WI38 (cell line): Measurements from ENCODE around the gene TBL3.

ENCODE experiments used
- H3K4me3 ChIP-seq: 2 replicates; pipeline ENCODE4 v1.5.1; 2011; ENCODE audit warnings: low read depth, mild to moderate bottlenecking, control low read depth, low read length
- TF ChIP-seq, protein P1 (sequence below): IDR thresholded peaks from 2 replicates; pipeline ENCODE4 v1.5.1; 2012; ENCODE audit warnings: low read depth, mild to moderate bottlenecking, control low read depth, low read length

Gene TBL3

DNA sequence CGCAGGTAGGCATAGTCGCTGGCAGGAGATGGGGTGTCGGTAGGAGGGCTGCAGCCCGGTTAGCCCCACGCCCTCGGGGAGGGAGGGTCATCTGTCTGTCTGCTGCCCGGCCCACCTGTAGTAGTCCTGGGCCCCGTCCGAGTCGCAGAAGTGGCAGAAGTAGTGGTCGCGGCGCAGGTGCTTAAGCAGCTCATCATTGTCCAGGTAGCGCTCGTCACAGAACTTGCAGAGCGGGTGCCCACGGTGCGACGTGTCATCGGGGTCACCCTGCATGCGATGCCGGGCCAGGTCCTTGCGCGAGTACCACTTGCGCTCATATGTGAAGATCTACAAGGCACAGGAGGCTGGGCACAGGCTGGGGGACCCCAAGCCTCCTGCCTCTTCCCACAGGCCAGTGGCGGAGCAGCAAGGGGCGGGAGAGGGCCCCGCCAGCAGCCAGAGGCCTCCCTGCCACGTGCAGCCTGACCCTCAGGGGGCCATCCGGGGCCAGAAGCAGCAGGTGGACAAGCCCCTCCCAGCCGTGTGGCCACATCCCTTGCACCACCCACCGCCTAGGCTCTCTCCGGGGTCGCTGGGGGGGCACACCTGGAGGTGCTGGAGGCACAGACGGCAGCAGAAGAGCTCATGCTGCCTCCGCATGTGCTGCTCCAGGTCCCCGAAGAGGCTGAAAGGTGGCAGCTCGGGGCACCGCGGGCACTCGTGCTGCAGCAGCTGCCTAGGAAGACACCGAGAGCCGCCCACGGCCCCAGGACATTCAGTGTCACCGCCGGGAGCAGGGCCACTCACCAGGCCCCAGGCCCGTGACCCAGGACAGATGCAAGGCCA is 30.8 kb downstream of the TBL3 start:
- TF ChIP-seq, protein P1, sequence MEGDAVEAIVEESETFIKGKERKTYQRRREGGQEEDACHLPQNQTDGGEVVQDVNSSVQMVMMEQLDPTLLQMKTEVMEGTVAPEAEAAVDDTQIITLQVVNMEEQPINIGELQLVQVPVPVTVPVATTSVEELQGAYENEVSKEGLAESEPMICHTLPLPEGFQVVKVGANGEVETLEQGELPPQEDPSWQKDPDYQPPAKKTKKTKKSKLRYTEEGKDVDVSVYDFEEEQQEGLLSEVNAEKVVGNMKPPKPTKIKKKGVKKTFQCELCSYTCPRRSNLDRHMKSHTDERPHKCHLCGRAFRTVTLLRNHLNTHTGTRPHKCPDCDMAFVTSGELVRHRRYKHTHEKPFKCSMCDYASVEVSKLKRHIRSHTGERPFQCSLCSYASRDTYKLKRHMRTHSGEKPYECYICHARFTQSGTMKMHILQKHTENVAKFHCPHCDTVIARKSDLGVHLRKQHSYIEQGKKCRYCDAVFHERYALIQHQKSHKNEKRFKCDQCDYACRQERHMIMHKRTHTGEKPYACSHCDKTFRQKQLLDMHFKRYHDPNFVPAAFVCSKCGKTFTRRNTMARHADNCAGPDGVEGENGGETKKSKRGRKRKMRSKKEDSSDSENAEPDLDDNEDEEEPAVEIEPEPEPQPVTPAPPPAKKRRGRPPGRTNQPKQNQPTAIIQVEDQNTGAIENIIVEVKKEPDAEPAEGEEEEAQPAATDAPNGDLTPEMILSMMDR, result no peak
- no peak overlapping the region for H3K4me3 ChIP-seq

DNA sequence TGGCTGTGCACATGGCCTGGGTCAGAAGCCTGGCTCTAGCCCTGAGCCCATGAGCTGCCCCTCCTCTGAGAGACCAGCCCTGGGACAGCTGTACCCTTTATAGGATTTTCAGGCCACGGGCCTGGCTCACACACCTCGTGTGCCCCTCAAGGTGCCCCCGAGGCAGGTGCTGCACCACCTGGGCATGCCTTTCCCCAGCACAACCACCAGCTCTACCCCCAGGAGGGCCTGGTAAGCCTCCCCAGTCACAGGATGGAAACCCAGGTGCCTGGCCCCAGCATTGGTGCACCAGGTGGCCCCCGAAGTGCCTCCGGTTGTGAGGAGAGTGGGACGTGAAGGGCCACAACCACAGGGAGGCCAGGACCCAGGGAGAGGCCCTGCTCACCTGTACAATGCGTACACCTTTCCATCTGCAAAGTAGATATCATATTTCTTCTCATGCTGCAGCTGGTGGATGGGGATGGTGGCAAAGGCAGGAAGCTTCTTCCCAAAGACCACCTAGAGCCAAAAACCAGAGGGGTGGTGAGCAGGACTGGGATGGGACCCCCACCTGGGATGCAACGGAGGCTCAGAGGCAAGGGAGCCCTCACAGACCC is 31.5 kb downstream of the TBL3 start:
- H3K4me3 ChIP-seq, result no peak overlapping the region
- TF ChIP-seq, protein P1, result no peak

DNA sequence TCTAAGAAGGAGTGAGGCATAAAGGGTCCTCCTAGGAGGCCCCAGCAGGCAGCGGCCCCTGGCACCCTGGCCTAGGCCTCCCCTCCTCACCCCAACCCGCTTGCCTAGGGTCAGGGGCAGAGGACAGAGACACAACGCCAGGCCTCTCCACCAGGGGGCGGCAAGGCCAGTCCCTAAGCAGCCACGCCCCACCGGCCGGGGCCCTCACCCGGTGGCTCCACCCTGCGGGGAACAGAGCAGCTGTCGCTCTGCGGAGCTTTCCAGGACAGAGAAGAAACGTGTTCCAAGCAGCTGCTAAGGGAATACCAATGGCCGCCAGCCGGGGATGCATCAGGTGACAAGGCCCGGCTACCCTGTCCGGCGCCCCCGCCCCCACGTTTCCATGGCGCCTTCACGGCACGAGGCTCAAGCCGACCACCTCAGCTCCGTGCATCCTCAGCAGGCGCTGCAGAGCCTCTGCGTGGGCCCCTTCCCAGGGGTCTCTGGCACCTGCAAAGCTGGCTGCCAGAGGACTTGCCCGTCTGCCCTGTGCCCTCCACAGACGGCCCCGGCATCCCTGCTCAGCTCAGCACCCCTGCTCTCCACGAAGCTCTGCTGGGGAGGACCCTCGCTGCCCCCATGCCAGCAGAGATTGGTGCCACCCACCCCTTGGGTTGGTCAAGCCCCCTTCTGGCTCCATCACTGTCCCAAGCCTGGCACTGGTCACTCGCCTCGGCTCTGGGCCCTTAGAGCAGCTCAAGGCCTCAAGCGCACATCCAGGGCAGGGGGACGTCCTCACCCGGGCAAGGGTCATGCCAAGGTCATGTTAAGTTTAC is 32.2 kb downstream of the TBL3 start:
- TF ChIP-seq, protein P1, result peak; percentile 97
- 0 out of 2 replicates have a peak overlapping the region, but pooled peaks have one; percentile 8 for H3K4me3 ChIP-seq

DNA sequence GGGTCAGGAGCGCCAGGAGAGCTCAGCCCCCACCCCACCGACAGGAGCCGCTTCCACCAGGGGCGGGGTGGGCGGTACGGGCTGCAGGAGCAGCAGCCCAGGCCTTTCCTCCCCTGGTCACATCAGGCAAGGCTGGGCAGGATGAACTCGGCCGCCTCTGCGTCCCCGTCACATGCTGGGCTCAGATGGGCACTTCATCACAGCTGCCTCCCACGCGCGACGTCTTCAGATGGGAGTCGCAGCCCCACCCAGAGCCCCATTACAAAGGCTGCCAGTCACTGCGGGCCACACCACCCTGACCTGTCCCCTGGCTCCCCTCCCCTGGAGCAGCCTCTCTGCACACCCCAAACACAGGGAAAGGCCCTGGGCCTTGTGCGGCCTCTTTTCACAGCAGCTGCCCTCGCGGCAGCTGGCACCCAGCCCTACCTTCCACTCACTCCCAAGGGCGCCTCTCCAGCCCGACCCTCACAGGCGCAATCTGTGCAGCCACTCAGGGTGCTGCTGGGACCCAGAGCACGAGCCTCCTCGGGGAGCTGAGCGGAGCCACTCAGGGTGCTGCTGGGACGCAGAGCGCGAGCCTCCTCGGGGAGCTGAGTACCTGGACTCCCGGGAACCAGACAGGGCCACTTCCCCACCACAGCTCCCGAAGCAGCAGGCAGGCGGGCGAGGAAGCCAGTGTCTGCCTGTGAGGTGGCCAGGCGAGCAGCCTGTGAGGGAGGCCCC is 33.1 kb downstream of the TBL3 start:
- TF ChIP-seq, protein P1, result no peak
- no peak overlapping the region for H3K4me3 ChIP-seq

DNA sequence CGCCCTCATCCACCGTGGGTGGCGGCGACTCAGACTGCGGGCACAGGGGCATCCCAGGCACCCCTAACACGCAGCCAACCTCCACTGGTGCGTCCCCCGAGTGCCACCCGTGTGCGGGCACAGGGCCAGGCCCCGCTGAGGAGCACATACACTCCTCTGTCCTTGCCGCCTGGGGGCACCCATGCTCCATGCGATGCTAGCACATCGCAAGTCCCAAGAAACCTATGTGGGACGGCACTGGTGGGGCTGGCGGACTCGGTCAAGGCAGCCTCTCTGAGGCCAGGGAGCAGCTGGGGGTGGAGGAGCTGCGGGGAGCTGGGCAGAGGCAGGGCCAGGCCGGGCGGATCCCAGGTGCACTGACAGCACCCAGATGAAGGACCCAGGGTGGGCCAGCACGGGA is 33.8 kb downstream of the TBL3 start:
- no peak overlapping the region for H3K4me3 ChIP-seq
- TF ChIP-seq, protein P1, result no peak

DNA sequence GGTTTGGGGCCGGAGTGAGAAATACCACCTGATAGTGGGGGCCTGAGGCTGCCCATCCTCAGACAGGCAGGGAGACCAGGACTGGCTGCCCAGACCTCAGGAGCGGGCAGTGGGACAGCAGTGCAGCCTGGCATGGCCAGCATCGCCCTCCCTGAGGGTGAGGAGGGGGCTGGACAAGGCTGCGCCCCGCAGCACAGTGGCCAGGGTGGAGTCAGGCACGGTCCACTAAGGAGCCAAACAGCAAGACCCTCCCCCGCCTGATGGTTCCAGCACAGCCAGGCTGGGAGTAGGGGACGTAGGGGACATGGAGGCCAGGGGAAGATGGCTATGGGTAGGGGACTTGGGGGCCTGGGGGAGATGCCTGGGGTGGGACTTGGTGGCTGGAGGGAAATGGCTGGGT is 34.5 kb downstream of the TBL3 start:
- TF ChIP-seq, protein P1, result no peak
- H3K4me3 ChIP-seq, result no peak overlapping the region
